GM21825 (cell line): ENCODE data around the gene FLVCR1.
"Not testable (repeated sequence)": the region's sequence is repeated elsewhere in the genome, so short reads cannot be mapped to it uniquely, and the experiment has no call there.

Experiments
- ATAC-seq: cut with Tn5 transposase; IDR thresholded peaks from one replicate; pipeline ENCODE4 v1.9.1; 2021; ENCODE audit warnings: mild to moderate bottlenecking, moderate library complexity; ENCODE audit not compliant: unreplicated experiment

Gene FLVCR1

DNA sequence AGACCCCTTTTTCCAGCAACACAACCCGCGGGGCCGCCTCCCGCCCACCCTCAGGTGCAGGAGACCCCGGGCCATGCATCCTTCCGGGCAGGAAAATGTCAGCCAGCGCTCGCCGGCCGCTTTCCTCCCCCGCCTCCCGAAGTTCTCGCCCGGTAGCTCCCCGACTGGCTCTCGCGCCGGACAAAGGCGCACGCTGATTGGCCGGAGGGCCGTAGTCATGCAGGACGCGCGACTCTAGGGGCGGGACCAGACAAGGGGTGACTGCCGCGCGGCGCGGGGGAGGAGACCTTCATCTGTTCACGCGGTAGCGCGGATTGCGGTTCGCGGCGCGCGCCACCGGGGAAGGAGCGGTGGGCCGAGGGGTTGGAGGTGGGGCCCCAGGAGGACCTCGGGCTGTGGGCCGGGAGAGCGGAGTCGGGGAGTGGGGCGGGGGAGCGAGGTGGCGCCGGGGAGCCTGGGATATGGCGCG is at the start of gene FLVCR1:
TSS of gene FLVCR1 (plus strand) at position 284 of the 469 bp plus-strand sequence. CDS start at position 462, 178 bp downstream.
- ATAC-seq = peak; percentile 97

DNA sequence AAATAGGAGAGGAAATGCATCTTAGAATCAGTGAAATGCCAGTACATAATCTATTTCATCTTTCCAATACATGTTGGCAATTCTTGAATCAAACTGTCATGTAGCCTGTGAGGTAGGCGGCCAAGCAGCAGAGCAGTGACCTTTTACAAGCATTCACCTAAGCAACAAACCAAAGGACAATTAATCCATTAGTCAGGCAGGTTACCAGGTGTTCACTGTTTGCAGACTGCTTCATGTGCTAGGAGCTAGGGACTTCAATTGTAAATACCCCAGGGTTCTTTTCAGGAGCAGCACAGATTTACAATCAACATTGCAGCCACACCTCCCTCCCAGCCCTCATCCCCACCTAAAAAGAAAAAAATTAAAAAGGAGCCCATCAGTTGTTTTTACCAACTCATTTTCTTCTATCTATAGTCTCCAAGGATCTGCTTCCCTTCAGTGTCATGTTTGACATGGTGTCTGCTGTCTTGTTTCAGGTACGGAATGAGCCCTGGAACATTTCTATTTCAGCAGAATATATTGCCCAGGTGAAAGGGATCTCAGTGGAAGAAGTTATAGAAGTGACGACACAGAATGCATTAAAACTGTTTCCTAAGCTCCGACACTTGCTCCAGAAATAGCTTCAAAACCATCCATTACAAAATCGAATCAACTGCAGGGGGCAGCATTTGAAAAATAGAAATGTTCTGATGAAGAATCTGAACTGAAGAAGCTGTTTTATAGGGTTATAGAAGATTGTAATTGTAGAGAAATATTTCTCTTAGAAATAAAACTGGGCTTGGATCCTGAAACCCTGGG is 43.3 kb upstream of the FLVCR1 start:
- no peak for ATAC-seq

DNA sequence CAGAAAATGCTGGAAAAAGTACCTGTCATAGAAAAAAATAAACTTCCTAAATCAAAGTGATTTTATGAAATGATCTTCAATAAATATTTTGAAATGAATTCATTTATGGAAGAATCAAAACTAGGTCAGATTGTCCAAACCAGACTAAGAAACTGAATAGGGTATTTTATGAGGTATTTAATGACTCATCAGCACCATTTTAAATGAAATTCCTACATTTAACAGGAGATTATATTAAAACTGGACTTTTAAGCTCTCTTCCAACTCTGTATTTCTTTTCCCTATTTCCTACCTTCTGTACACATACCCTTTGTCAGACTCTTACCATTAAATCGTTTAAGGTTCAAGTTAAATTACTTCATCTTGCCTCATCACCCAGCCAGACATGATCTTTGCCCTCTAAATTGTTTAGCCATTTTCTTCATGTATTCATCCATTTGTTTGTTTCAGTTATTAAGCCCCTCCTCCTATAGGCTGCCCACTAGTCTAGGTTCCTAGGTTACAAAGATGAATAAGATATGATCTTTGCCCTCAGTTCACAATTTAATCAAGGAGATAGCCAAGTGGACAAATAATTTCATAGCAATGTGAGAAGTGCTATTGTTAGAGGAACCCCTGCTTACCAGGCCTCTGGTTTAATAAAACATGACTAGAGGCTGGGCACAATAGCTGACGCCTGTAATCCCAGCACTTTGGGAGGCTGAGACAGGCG is 41.4 kb upstream of the FLVCR1 start:
- no peak for ATAC-seq

DNA sequence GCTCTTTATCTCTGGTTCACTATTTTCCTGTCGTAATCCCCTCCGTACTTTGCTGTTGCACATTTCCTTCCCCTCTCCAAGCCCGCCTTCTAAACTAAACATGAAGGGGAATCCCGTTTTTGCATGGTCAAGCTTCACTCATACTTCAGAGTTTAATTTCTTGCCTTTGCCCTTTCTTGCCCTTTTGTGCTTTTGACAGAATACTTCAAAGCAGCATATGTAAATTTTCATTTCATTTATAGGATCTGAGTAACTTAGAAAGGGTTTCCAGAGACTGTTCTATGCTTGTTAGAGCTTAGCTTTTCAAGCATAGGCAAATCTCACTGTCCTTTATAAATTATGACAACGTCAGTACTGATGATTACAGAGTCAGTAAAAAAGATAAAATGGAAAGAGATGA is 38.3 kb upstream of the FLVCR1 start:
- peak; percentile 64 for ATAC-seq

DNA sequence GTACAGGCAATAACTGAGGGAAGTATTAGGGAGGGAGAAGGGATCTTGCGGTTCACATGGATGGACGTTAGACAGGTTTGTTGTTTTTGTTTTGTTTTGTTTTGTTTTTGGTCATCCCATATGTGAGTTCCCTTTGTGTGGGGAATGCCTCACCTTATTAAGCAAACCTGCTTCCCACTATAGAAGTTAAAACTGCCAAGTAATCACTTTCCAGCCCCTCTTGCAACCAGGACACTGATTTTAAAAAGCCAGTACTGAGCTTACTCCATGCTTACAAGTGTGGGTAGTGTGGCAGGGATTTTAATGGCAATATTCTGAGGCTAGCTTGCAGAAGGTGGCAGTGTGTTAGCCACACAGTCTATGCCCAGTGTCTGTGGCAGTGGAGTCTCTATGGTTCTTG is 37.1 kb upstream of the FLVCR1 start:
- no peak for ATAC-seq

DNA sequence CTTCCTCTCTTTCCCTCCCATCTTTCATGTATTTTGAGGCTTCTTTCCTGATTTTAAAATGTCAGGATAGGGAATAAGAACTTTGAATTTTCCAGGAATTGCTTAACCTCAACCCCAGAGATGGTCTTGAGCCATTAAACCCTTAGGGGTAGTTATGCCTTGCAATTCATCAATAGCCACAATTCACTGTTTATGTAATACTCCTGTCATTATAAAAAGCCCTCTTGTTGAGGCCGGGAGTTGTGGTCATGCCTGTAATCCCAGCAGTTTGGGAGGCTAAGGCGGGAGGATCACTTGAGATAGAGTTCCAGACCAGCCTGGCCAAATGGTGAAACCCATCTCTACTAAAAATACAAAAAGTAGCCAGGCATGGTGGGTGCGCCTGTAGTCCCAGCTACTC is 35.1 kb upstream of the FLVCR1 start:
- ATAC-seq = no peak

DNA sequence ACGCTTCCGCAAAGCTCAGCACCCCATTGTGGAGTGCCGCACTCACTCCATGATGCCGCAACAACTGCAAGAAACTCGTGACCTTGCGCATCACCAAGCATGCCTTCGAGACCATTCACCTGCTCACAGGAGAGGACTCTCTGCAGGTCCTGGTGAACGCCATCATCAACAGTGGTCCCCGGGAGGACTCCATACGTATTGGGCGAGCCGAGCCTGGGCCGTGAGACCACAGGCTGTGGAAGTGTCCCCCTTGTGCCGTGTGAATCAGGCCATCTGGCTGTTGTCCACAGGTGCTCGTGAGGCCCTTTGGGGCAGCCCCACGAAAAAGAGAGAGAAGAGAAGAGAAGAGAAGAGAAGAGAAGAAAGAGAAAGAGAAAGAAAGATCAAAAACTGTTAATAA is 33.9 kb upstream of the FLVCR1 start:
- no peak for ATAC-seq

DNA sequence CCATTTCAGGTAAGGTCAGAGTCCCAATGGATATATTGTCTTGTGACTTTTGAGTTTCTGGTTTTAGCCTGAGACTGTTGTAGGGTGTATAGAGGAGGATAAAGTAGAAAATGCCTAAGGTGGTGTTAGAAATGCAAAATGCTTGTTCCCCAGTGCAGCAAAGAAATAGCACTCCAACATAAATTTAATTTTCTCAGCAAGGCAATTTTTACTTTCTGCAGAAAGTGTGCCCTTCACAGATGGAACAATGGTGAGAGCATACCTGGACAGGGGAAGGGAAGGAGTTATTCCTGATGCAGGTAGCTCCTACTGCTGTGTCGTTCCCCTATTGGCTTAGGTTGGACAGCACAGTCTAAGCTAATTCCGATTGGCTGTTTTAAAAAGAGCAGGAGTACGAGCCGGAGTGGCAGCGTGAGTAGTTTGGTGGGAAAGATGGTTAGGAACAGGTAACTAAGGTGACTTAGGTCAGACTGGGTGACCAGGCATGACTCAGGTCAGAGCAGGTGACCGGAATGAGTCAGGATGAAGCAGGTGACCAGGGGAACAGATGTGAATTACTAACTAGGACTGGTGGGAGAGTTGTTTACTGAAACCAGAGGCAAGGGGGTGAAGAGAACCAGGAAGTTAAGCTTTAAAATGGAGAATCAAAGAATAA is 32.1 kb upstream of the FLVCR1 start:
- ATAC-seq = no peak

DNA sequence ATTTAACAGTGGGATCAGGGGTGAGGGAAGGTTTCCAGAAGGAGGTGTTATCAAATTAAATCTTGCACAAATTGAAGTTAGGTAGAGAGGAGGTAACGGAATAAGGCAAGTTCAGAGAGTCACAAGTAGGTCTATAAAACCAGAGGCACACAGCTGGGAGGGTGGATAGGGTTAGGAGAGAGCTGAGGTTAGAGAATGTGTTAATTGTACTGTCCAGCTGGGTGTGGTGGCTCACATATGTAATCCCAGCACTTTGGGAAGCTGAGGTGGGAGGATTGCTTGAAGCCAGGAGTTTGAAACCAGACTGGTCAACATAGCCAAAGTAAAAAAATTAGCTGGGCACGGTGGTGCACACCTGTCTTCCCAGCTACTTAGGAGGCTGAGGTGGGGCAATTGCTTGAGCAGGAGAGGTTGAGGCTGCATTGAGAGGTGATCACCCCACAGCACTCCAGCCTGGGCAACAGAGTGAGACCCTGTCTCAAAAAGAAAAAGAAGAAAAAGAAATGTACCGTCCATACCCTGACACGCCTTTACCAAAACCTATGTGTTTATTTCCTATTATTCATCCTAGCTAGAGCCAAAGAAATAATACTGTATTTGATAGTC is 30.8 kb upstream of the FLVCR1 start:
- ATAC-seq = no peak

DNA sequence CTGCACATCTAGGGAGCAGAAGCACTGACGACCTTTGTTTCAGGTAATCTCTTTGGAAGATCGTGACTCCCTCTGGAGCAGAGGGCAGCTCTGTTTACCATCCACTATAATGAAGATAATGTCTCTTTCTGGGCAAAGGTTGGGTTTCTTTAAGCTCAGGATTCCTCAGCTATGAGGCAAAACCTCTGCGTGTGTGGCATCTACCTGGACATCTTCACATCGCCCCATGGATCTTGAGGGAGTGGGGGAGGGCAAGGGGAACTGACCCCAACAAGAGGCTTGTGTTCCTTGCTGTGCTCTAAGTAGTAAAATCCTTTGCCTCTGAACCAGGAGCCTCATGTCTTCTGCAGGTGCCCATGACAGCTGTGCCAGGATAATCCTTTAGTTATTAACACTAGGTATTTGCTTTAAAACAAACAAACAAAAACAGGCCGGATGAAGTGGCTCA is 30.2 kb upstream of the FLVCR1 start:
- no peak for ATAC-seq

DNA sequence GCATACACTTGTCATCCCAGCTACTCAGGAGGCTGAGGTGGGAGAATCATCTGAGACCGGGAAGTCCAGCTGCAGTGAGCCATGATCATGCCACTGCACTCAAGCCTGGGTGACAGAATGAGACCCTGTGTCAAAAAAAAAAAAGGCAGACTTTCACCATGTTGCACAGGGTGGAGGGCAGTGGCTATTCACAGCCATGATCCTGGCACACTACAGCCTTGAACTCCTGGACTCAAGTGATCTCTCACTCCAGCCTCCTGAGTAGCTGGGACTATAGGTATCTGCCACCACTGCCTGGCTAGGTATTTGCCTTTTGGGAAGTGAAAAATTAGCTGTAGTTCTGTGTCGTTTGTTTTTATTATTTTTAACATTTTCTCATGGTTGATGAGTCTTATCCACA is 29.7 kb upstream of the FLVCR1 start:
- no peak for ATAC-seq

DNA sequence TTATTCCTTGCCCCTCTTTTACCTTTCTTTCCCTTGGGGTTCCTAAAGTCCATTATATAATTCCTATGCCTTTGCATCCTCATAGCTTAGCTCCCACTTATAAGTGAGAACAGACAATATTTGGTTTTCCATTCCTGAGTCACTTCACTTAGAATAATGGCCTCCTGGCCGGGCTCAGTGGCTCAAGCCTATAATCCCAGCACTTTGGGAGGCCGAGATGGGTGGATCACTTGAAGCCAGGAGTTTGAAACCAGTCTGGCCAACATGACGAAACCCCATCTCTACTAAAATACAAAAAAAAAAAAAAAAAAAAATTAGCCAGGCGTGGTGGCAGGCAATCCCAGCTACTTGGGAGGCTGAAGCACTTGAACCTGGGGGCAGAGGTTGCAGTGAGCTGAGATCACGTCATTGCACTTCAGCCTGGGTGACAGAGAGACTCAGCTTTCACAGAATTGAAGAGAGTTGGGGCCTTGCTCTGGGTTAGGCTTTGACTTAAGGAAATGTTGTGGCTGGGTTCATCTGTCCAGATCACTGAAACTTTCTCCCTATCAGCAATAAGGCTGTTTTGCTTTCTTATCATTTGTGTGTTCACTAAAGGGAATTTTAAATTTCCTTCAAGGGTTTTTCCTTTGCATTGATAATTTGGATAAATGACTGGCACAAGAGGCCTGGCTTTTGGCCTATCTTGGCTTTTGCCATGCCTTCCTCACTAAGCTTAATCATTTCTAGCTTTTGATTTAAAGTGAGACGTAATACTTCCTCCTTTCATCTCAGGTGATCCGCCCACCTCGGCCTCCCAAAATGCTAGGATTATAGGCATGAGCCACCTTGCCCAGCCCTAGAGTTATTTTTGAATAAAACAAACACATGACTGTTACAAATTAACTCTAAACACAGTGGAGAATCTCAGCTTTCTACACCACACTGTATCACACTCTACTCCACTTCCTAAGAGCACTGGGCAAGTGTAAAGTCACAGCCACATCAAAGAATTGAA is 24.6 kb upstream of the FLVCR1 start:
- ATAC-seq = peak; percentile 86

DNA sequence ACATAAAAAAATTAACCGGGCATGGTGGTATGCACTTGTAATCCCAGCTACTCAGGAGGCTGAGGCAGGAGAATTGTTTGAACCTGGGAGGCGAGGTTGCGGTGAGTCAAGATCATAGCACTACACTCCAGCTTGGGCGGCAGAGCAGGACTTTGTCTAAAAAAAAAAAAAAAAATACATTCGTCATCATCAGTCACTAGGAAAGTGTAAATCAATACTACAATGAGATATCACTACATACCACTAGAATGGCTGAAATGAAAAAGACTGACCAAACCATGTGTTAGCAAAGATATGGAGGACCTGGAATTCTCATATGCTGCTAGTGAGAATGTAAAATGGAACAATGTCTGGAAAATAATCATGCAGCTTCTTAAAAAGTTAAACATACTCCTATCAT is 19.9 kb upstream of the FLVCR1 start:
- no peak for ATAC-seq

DNA sequence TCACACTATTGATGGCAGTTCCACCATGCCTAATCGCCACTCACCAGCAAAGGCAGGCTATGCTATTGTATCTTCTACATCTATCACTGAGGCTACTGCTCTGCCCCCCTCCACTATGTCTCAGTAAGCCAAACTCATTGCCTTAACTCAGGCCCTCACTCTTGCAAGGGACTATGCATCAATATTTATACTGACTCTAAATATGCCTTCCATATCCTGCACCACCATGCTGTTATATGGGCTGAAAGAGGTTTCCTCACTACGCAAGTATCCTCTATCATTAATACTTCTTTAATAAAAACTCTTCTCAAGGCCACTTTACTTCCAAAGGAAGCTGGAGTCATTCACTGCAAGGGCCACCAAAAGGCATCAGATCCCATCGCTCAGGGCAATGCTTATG is 13.6 kb upstream of the FLVCR1 start:
- not testable (repeated sequence) for ATAC-seq

DNA sequence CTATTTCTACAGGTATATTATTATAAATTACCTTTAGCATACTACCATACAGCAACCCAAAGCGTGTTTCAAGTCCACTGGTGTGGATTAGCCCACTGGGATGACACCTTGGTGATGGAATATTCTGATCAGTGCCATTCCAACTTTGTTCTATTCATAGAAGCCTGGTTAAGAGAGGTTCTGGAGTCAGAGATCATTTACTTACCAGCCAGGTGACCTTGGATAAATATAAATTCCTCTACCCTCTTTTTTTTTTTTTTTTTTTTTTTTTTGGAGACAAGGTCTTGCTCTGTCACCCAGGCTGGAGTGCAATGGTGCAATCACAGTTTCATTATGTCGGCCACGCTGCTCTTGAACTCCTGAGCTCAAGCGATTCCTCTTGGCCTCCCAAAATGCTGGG is 10.5 kb upstream of the FLVCR1 start, which contains the start of gene SPATA45:
TSS of gene SPATA45 (minus strand) at position 101 of the 400 bp plus-strand sequence. CDS start 11,500 bp downstream, outside the sequence.
- ATAC-seq = no peak

DNA sequence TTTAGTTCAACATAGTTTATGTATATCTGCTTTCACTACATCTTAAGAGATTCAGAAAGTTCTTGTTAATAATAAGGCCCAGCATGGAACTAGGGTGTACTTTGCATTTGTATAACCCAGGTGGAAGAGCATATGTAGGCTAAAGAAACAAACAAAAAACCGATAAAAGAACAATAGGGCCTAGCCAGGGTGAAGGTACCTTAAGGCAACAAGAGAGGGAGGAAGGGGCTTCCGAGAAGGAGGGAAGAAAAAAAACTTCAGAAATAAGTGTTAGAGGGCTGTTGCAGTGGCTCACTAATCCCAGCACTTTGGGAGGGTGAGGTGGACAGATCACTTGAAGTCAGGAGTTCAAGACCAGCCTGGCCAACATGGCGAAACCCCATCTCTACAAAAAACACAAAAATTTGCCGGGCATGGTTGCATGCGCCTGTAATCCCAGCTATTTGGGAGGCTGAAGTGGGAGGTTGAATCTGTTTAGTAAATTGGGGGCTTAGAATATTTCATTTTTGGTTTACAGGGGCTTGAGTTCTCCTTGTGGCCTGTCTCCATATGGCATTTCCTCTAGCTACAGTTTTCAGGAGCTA is 5.9 kb upstream of the FLVCR1 start:
- no peak for ATAC-seq

DNA sequence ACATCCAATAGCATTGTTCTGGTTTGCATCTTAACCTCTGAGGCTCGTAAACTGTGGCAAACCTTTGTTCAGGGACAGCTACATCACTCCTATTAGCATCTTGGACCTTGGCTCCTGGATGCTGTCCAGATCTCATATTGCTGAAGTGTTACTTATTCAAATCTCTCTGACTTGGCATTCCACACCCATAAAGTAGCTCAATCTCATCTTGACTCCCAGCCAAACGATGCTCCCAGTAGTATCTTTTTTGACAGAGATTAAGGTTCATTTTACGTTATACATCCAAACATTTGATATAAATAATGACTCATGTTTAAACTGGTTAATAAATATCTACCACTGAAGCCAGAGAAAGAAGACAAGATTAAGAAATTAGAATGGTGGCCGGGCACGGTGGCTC is 4.4 kb upstream of the FLVCR1 start:
- ATAC-seq = no peak

DNA sequence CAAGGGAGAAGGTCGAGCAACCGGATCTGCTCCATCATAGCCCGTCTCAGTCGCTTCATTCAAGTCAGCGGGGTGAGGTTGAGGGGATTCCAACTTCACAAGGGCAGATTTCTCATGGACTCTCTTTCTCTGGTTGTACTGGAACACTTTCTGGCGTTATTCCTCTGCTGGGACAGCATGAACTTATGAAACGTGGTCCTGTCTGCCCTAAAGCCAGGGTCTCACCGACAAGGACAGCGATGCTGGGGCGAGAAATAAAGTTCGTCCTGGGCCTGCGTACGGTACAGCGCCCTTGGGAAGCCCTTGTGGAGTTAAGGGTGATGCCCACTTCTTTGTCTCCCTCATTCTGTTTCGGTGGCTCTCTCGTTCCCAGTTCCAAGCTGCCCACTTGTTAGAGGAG is 1.3 kb upstream of the FLVCR1 start:
- ATAC-seq = no peak

DNA sequence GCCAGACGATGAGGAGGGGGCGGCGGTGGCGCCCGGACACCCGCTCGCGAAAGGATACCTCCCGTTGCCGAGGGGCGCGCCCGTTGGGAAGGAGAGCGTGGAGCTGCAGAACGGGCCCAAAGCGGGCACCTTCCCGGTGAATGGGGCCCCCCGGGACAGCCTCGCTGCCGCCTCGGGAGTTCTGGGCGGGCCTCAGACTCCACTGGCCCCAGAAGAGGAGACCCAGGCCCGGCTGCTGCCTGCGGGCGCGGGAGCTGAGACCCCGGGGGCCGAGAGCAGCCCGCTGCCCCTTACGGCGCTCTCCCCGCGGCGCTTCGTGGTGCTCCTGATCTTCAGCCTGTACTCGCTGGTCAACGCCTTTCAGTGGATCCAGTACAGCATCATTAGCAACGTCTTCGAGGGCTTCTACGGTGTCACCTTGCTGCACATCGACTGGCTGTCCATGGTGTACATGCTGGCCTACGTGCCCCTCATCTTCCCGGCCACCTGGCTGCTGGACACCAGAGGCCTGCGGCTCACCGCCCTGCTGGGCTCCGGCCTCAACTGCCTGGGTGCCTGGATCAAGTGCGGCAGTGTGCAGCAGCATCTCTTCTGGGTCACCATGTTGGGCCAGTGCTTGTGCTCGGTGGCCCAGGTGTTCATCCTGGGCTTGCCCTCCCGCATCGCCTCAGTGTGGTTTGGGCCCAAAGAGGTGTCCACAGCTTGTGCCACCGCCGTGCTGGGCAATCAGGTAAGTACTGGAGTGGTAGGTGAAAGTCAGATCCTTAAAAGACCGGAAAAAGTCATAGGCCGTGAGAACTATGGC is 588 bp downstream of the FLVCR1 start:
- ATAC-seq = peak; percentile 16
